MCF 10A (cell line): ENCODE measurements around the gene PLBD2. TPM values are rescaled to one million over a fixed set of nuclear protein-coding genes. Genes with fewer than 3 reads are reported as not detected.

ENCODE experiments used
- BruUV-seq: library from RNA; stranded (reverse); fragments of 400-500 nt; replicated peaks from 2 replicates; lab custom pipeline; 2021; lab: Mats Ljungman, UMichigan
- CTCF ChIA-PET: fragments of 300-600 bp; sonication (Branson Sonifier 250); formaldehyde crosslinking; extraction: SDS; loops from one replicate; lab custom pipeline; 2021; ENCODE audit warnings: antibody characterized with exemption, inconsistent platforms; lab: Yijun Ruan, JAX
- POLR2A ChIA-PET: fragments of 300-600, 350-650 bp; sonication (Branson Sonifier 250); formaldehyde crosslinking; extraction: SDS; loops from one replicate; lab custom pipeline; 2020; ENCODE audit warnings: antibody characterized with exemption, inconsistent platforms; lab: Yijun Ruan, JAX
- DNase-seq: peaks from one replicate; pipeline ENCODE4 v3.0.0-alpha.2; 2018; ENCODE audit not compliant: unreplicated experiment
- H3K27ac Mint-ChIP-seq: one replicate; pipeline ENCODE4 v1.8.0; 2022; ENCODE audit warnings: mild to moderate bottlenecking, low read depth, mixed read lengths; ENCODE audit not compliant: unreplicated experiment
- H3K27me3 Mint-ChIP-seq: one replicate; pipeline ENCODE4 v1.8.0; 2022; ENCODE audit warnings: mixed read lengths; ENCODE audit not compliant: insufficient read depth, unreplicated experiment
- H3K36me3 Mint-ChIP-seq: one replicate; pipeline ENCODE4 v1.8.0; 2022; ENCODE audit warnings: mild to moderate bottlenecking, moderate library complexity, mixed read lengths; ENCODE audit not compliant: insufficient read depth, unreplicated experiment
- H3K4me1 Mint-ChIP-seq: one replicate; pipeline ENCODE4 v1.8.0; 2022; ENCODE audit warnings: mixed read lengths; ENCODE audit not compliant: insufficient read depth, unreplicated experiment
- H3K4me3 Mint-ChIP-seq: one replicate; pipeline ENCODE4 v1.8.0; 2022; ENCODE audit warnings: mild to moderate bottlenecking, moderate library complexity, mixed read lengths; ENCODE audit not compliant: unreplicated experiment
- H3K9me3 Mint-ChIP-seq: one replicate; pipeline ENCODE4 v1.8.0; 2022; ENCODE audit warnings: mixed read lengths; ENCODE audit not compliant: unreplicated experiment
- CTCF ChIP-seq: fragments of 200-600 bp; IDR thresholded peaks from one replicate; pipeline ENCODE4 v1.8.0; 2022; ENCODE audit warnings: antibody characterized with exemption, mild to moderate bottlenecking; ENCODE audit not compliant: unreplicated experiment
- intact Hi-C: fragments of 100-400 bp; cut with micrococcal nuclease; formaldehyde crosslinking; loops from 2 replicates; pipeline ENCODE4 v1.14.1; 2022
- total RNA-seq: library from RNA; stranded (reverse); gene quantifications from 2 replicates; pipeline ENCODE4 v1.2.3, GENCODE V29; 2022

PLBD2 gene
- total RNA-seq, 1 experiment from 2014 or later = 18.1 TPM

GRCh38 chr12:113391650-113392337 is 33.4 kb downstream of the PLBD2 start:
- ChIA-PET POLR2A (no interaction called here), CTCF (interaction anchor here (0.6 to 1.2 kb wide), 2 partner anchors 13 to 16 kb away, joined by 4 read pairs; no protein-coding TSS in a partner anchor)
- no peaks in the 10 kb centered on the region for H3K4me1 Mint-ChIP-seq
- DNase-seq = no peak
- H3K9me3 Mint-ChIP-seq = no peaks in the 10 kb centered on the region
- no peak overlapping the region for H3K4me3 Mint-ChIP-seq
- no TSS peak for BruUV-seq
- peaks cover 6% of the 10 kb centered on the region for H3K36me3 Mint-ChIP-seq
- intact Hi-C loops = no loop called here
- no peak overlapping the region for H3K27ac Mint-ChIP-seq
- no peaks in the 10 kb centered on the region for H3K27me3 Mint-ChIP-seq
- TF ChIP-seq CTCF = no peak

GRCh38 chr12:113392520-113392919 is 34.1 kb downstream of the PLBD2 start:
- no TSS peak for BruUV-seq
- CTCF ChIA-PET = interaction anchor here (1.2 kb wide), 1 partner anchor 14 kb away, joined by 4 read pairs; no protein-coding TSS in a partner anchor
- Mint-ChIP-seq H3K9me3 (no peaks in the 10 kb centered on the region), H3K27me3 (no peaks in the 10 kb centered on the region), H3K4me1 (no peaks in the 10 kb centered on the region), H3K27ac (no peak overlapping the region), H3K36me3 (peaks cover 6% of the 10 kb centered on the region), H3K4me3 (no peak overlapping the region)
- no peak for DNase-seq
- intact Hi-C loops = no loop called here
- TF ChIP-seq CTCF = no peak
- POLR2A ChIA-PET = no interaction called here

GRCh38 chr12:113392988-113393579 is 34.7 kb downstream of the PLBD2 start:
- no peaks in the 10 kb centered on the region for H3K4me1 Mint-ChIP-seq
- H3K27ac Mint-ChIP-seq = no peak overlapping the region
- H3K36me3 Mint-ChIP-seq = peaks cover 6% of the 10 kb centered on the region
- no peak overlapping the region for H3K4me3 Mint-ChIP-seq
- intact Hi-C loops = no loop called here
- ChIA-PET CTCF (interaction anchor here (0.8 to 1.2 kb wide), 2 partner anchors 14 to 33 kb away, joined by 3 to 4 read pairs; no protein-coding TSS in a partner anchor), POLR2A (no interaction called here)
- no peak for TF ChIP-seq CTCF
- H3K9me3 Mint-ChIP-seq = no peaks in the 10 kb centered on the region
- BruUV-seq = no TSS peak
- no peak for DNase-seq
- H3K27me3 Mint-ChIP-seq = no peaks in the 10 kb centered on the region

GRCh38 chr12:113393749-113394148 is 35.4 kb downstream of the PLBD2 start:
- POLR2A ChIA-PET = no interaction called here
- BruUV-seq = no TSS peak
- no peak for TF ChIP-seq CTCF
- no peak overlapping the region for H3K27ac Mint-ChIP-seq
- no peaks in the 10 kb centered on the region for H3K4me1 Mint-ChIP-seq
- peaks cover 6% of the 10 kb centered on the region for H3K36me3 Mint-ChIP-seq
- no peak overlapping the region for H3K4me3 Mint-ChIP-seq
- CTCF ChIA-PET = interaction anchor here (0.6 kb wide), 1 partner anchor 856 kb away, joined by 3 read pairs; no protein-coding TSS in a partner anchor
- intact Hi-C loops = no loop called here
- no peaks in the 10 kb centered on the region for H3K9me3 Mint-ChIP-seq
- H3K27me3 Mint-ChIP-seq = no peaks in the 10 kb centered on the region
- no peak for DNase-seq
